Measurements from ENCODE around the gene UBE2D1.

The UBE2D1 gene

DNA sequence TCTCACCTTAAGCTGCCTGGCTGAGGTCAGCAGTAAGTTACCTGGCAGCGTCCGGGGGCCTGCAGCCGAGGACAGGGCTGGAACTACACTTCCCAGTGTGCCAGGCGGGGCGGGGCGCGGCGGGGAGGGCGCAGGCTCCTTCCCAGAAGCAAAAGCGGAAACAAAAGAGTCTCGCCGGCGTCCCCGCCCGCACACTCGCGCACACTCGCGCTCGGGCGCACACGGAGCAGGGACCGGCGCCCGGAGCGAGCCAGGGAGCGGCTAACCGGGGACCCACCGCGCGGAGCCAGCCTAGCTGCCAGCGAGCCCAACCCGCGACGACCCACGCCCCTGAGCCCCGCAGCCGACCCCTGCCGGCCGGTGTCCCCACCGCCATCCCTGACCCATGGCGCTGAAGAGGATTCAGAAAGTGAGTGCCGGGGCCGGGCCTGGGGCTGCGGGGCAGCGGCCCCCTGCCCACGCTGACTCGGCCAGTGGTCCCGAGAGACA lies at the start of gene UBE2D1:
UBE2D1 (plus strand) TSS at position 190 of the 489 bp plus-strand sequence; CDS start at position 386, 196 bp downstream.
- peak; percentile 82 to 92 for DNase-seq
- no peaks in the 10 kb centered on the region for H3K36me3 ChIP-seq
- TF ChIP-seq, protein P1, sequence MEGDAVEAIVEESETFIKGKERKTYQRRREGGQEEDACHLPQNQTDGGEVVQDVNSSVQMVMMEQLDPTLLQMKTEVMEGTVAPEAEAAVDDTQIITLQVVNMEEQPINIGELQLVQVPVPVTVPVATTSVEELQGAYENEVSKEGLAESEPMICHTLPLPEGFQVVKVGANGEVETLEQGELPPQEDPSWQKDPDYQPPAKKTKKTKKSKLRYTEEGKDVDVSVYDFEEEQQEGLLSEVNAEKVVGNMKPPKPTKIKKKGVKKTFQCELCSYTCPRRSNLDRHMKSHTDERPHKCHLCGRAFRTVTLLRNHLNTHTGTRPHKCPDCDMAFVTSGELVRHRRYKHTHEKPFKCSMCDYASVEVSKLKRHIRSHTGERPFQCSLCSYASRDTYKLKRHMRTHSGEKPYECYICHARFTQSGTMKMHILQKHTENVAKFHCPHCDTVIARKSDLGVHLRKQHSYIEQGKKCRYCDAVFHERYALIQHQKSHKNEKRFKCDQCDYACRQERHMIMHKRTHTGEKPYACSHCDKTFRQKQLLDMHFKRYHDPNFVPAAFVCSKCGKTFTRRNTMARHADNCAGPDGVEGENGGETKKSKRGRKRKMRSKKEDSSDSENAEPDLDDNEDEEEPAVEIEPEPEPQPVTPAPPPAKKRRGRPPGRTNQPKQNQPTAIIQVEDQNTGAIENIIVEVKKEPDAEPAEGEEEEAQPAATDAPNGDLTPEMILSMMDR (IDR thresholded peaks at IDR 0.05) = peak; percentile 27 to 28
- H3K27me3 ChIP-seq = no peaks in the 10 kb centered on the region
- no peaks in the 10 kb centered on the region for H3K9me3 ChIP-seq
- peak within 1 kb of the TSS; percentile 96 to 99 for H3K4me3 ChIP-seq
- peak within 1 kb of the TSS; percentile 87 to 91 for H3K27ac ChIP-seq
- intact Hi-C loops (cut with DNase I; ENCODE audit: low total_unique reads) = loop anchor here (5.0 kb wide), 1 partner anchor 47 kb away; no protein-coding TSS in a partner anchor
- peaks cover 0 to 29% (median 14%) of the 10 kb centered on the region in 4 donors for H3K4me1 ChIP-seq

DNA sequence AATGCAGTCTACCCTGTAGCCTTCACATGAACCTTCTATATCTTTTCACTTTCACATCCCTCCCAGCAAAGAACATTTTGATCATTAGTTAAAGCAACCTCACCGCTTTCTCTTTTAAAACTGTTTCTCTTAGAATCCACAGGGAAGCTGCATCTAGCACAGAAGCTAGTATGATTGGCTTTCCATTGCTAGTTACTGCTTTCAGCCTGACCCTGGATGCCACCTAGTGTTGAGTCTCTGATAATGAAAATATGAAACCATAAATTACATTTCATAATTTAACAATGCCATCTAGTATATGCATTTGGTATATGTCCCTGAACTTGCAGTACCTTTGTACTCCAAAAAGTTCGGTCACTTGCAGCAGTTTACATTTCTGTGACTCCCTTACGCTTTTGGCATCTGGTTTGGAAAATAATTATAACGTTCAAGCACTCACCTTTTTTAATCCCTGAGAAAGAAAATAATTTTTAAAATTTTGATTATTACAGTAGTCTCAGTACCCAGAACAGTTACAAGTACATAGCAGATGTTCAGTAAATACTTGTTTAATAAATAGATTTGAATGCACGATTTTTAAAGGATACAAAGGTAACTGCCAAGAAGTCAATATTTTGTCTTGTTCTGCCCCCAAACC lies 43.1 kb upstream of the UBE2D1 start:
- no peak overlapping the region for H3K27ac ChIP-seq
- no peaks in the 10 kb centered on the region for H3K36me3 ChIP-seq
- H3K4me1 ChIP-seq = no peaks in the 10 kb centered on the region
- no peaks in the 10 kb centered on the region for H3K9me3 ChIP-seq
- DNase-seq = peak in 1 of 2 donors; percentile 25
- H3K27me3 ChIP-seq = no peaks in the 10 kb centered on the region
- TF ChIP-seq, protein P1 (IDR thresholded peaks at IDR 0.05) = peak; percentile 75 to 85
- H3K4me3 ChIP-seq = no peak overlapping the region
- intact Hi-C loops (cut with DNase I; ENCODE audit: low total_unique reads) = loop anchor here (5.0 kb wide), 1 partner anchor 114 kb away; no protein-coding TSS in a partner anchor

- Histone ChIP-seq H3K27me3 (no peaks in the 10 kb centered on the region), H3K4me3 (no peak overlapping the region), H3K36me3 (no peaks in the 10 kb centered on the region), H3K27ac (no peak overlapping the region), H3K4me1 (no peaks in the 10 kb centered on the region), H3K9me3 (no peaks in the 10 kb centered on the region)
- no peak for DNase-seq
- intact Hi-C loops (cut with DNase I; ENCODE audit: low total_unique reads) = loop anchor here (5.0 kb wide), 1 partner anchor 117 kb away; no protein-coding TSS in a partner anchor
- TF ChIP-seq, protein P1 (IDR thresholded peaks at IDR 0.05) = no peak
Measured at GRCh38 chr10:58293989-58294388, 40.8 kb upstream of the UBE2D1 start.

DNA sequence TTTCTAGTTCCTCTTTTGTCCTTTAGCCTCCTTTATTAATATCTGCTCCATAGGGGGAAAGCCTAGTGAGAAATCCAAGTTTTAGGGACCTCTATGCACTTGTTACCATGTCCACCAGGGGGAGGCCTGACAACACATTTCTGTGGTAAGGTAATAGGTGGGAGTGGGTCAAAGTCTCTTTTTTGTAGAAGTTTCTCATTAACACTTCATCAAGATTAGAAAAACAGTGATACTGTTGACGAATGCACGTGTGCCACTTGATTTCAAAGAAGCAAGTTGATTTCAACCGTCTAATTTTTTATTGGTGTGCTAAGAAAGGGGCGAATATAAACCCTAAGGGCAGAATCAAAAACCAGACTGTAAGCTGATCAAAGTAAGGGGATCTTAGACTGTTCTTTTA lies 35.2 kb upstream of the UBE2D1 start:
- TF ChIP-seq, protein P1 (IDR thresholded peaks at IDR 0.05) = peak; percentile 58 to 66
- Histone ChIP-seq H3K9me3 (no peaks in the 10 kb centered on the region), H3K4me3 (no peak overlapping the region), H3K36me3 (no peaks in the 10 kb centered on the region), H3K27ac (no peak overlapping the region), H3K27me3 (peaks cover 0 to 3% of the 10 kb centered on the region in 2 donors), H3K4me1 (no peaks in the 10 kb centered on the region)
- intact Hi-C loops (cut with DNase I; ENCODE audit: low total_unique reads) = no loop called here
- peak in 1 of 2 donors; percentile 33 for DNase-seq

DNA sequence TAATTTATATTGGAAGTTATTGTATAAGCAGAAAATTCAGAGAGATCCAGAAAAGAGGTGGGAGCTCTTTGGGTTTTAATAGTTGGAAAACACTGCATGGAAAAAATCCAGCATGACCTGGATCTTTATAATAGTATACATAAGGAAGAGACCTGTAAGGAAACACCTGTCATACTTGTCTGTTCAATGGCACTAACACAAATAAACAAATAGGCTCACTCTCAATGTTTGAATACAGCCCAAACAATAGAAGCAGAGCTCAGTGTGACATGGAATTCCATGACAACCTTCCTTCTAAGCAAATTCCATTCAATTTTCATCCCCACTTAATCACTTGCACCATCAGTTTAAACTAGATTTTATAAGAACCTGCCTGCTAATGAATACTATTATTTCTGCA lies 34.1 kb upstream of the UBE2D1 start:
- Histone ChIP-seq H3K9me3 (no peaks in the 10 kb centered on the region), H3K4me1 (no peaks in the 10 kb centered on the region), H3K4me3 (no peak overlapping the region), H3K27me3 (peaks cover 0 to 5% of the 10 kb centered on the region in 2 donors), H3K27ac (no peak overlapping the region), H3K36me3 (no peaks in the 10 kb centered on the region)
- intact Hi-C loops (cut with DNase I; ENCODE audit: low total_unique reads) = no loop called here
- TF ChIP-seq, protein P1 (IDR thresholded peaks at IDR 0.05) = no peak
- DNase-seq = no peak

Data from tibial artery (tissue), 4 donors.